ENCODE results near the gene RBM14.
"Not testable (repeated sequence)": the region's sequence is repeated elsewhere in the genome, so short reads cannot be mapped to it uniquely, and the experiment has no call there.

Gene RBM14

GRCh38 chr11:66632952-66633351, 16.5 kb downstream of the RBM14 start:
- no peak for DNase-seq (ENCODE audit: low spot score)

DNA sequence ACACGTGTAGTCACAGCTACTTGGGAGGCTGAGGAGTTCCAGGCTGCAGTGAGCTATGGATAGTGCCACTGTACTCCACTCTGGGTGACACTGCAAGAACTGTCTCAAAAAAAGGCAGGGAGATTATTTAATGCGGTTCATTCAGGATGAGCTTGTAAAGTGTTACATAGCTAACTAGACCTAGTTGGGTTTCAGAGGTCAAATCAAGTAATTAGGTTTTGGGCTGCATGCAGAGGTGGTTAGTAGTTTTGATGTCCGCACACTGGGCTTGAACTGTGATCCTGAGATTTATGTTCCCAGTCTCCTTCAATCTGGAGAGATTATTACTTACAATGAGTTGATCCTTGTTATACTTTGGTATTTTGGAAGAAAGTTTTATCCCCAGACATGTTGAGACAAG, 20.0 kb downstream of the RBM14 start:
- no peak for DNase-seq (ENCODE audit: low spot score)

GRCh38 chr11:66637557-66638176, 21.2 kb downstream of the RBM14 start:
- no peak for DNase-seq (ENCODE audit: low spot score)

DNA sequence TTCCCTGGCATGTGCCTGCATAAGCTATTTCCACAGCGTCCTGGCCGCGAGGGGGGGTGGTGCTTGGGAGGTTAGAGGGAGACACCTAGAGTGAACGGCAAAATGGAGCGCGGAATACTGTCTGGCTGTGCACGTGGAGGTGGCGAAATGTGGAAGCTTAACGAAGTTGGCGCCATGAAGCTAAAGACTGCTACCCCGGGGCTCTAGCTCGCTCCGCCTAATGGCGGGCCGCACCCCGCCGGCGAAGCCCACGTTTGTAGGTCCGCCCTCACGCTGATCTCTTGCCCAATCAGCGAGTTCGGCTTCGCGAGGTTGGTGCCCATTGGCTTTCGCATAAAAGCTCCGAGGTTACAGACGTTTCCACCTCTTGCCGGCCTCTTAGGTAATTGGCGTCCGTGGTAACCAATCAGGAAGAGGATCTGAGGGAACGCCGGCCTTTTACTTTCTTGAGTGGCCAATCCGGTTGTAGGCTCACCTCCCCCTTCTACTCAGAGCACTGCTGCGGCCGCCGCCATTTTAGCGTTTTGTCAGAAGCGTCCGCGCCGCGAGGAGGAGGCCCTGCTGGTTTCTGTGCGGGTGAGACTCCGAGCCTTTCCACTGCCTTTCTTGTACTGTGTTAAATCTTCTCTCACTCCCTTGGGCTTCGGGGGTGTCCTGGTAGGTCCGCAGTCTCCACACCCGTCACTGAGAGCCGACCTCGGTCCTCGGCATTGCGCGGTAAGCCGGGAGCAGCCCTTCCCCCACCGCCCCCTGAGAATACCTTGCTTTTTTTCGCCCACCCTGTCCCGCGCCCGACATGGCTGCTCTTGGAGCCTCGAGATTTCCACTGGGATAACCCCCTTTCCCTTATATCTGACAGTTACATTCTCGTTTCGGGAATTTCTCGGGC, 22.0 kb downstream of the RBM14 start, which contains the start of gene RBM4:
TSS of gene RBM4 (plus strand) at position 527 of the 889 bp plus-strand sequence. CDS start 1,009 bp downstream, outside the sequence.
- DNase-seq (ENCODE audit: low spot score): peak; percentile 100

- DNase-seq (ENCODE audit: low spot score): peak; percentile 57
These were observed 22.8 kb downstream of the RBM14 start for GRCh38 chr11:66639066-66639813.

DNA sequence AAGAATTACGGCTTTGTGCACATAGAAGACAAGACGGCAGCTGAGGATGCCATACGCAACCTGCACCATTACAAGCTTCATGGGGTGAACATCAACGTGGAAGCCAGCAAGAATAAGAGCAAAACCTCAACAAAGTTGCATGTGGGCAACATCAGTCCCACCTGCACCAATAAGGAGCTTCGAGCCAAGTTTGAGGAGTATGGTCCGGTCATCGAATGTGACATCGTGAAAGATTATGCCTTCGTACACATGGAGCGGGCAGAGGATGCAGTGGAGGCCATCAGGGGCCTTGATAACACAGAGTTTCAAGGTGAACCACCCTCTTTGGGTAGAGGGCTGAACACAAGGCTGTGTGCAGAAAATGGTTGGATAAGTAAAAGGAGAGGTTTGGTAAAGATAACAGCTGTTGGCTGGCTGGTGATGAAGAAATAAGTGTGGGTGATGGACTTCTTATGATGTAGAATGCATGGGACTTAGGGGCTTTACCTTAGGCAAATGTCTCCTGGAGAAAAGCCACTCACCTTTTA, 23.4 kb downstream of the RBM14 start:
- not testable (repeated sequence) for DNase-seq (ENCODE audit: low spot score)

DNA sequence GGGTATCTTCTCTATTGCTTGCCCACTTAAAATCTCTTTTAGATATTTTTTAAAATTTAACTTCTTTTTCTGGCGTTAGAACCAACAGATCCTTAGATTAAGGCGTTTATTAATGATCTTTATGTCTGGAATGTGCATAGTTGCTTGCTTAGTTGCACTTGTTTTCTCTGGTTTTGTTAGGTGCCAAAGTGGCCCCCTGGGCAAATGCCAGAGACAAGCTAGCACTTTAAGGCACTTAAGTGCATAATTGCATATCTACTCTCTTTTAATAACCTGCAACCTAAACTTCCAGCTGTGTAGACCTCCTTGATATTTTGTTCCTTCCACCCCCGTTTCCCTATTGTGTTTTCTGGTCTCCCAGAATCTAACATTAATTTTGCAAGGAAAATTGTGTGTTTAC, 25.4 kb downstream of the RBM14 start:
- DNase-seq (ENCODE audit: low spot score): no peak

- DNase-seq (ENCODE audit: low spot score): no peak
These were observed 27.5 kb downstream of the RBM14 start for GRCh38 chr11:66643745-66644437.

GRCh38 chr11:66646828-66647227, 30.4 kb downstream of the RBM14 start:
- no peak for DNase-seq (ENCODE audit: low spot score)

GRCh38 chr11:66649903-66650302, 33.5 kb downstream of the RBM14 start:
- no peak for DNase-seq (ENCODE audit: low spot score)

DNA sequence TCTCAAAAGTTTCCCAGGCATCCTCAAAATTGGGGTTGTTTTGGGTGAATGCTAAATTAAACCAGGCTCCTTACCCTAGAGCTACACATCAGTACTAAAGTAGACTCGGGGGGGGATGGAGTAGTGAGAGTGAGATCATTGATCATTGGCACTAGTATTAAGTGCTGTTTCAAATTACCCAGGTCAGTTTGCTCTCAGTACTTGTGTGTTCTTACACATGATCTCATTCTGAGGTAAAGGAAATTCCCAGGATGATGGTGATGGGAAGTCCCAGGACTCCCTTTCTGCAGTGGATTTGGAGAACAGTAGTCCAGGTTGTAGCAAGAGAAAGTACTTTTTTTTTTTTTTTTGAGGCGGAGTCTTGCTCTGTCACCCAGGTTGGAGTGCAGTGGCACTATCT, 34.6 kb downstream of the RBM14 start:
- DNase-seq (ENCODE audit: low spot score): no peak

DNA sequence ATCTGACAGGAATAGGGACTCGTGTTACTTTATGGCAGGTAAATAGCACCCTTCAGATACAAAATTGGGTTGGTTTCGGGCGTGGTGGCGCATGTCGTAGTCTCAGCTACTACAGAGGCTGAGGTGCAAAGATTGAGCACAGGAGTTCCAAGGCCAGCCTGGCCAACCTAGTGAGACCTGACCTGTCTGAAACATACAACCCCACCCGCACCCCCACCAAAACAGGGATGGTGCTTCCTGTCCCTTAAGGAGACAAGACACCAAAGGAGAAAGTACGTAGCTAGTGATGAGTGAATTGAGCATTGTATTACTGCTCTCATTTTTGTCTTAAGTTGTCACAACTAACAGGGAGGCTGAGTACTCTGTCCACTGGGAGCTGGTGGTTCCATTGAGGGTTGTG, 36.2 kb downstream of the RBM14 start:
- no peak for DNase-seq (ENCODE audit: low spot score)

GRCh38 chr11:66653123-66653522, 36.7 kb downstream of the RBM14 start:
- DNase-seq (ENCODE audit: low spot score): no peak

DNA sequence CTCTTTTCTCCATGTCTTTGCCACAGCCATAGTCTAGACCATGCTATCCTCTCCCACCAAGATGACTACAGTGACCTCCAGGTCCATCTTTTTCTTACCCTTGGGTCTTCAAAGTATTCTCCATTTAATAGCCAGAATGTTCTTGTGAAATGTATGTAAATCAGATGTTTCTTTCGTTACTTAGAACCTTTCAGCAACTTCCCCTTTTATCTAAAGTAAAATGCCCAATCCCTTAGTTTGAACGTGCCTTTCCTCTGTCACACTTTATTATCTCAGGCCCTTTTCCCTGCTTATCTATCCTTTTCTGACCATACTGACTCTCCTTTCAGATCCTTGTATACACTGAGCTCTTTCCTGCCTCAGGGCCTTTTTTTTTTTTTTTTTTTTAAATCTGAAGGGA, 43.3 kb downstream of the RBM14 start:
- no peak for DNase-seq (ENCODE audit: low spot score)

- no peak for DNase-seq (ENCODE audit: low spot score)
These were observed 47.4 kb downstream of the RBM14 start for GRCh38 chr11:66663741-66664296.

- no peak for DNase-seq (ENCODE audit: low spot score)
These were observed 48.9 kb downstream of the RBM14 start for GRCh38 chr11:66665369-66665768.

DNA sequence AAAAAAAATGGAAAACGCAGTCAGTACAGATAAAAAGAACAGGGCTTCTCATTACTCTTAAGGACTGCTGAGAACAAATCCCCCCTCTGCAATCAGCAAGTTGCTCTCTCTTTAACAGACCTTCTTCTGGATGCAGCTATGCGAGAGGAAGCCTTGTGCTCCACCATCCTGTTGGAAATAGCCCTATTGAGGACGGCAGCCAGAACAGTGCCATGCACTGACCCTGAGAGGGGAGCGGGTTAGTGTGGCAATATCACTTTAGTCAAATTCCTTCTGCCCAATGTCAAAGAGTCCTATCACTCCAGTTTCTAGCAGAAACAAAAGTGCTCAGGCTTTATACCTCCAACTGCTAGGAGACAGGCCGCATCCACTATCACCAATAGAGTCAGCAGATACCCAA, 54.4 kb downstream of the RBM14 start:
- DNase-seq (ENCODE audit: low spot score): no peak

GRCh38 chr11:66674964-66675602, 58.7 kb downstream of the RBM14 start:
- DNase-seq (ENCODE audit: low spot score): no peak

- no peak for DNase-seq (ENCODE audit: low spot score)
These were observed 60.0 kb downstream of the RBM14 start for GRCh38 chr11:66676282-66676919.

All from hematopoietic multipotent progenitor cell treated with erythropoietin and hydrocortisone succinate and interleukin-3 and kit ligand, for 17 days (in vitro differentiated cells).